IPS DF 4.7 (cell line): Measurements from ENCODE around the gene RASSF6.
A peak's percentile ranks its signal among the peaks of the same experiment; 100 is the strongest.
"Not testable (repeated sequence)": the region's sequence is repeated elsewhere in the genome, so short reads cannot be mapped to it uniquely, and the experiment has no call there.

Experiments
- DNase-seq: peaks from one replicate; pipeline ENCODE4 v3.0.0-alpha.2; 2013; ENCODE audit warnings: low spot score; ENCODE audit errors: extremely low read depth

The RASSF6 gene

GRCh38 chr4:73583666-73584065 lies 36.6 kb downstream of the RASSF6 start:
- DNase-seq = no peak

DNA sequence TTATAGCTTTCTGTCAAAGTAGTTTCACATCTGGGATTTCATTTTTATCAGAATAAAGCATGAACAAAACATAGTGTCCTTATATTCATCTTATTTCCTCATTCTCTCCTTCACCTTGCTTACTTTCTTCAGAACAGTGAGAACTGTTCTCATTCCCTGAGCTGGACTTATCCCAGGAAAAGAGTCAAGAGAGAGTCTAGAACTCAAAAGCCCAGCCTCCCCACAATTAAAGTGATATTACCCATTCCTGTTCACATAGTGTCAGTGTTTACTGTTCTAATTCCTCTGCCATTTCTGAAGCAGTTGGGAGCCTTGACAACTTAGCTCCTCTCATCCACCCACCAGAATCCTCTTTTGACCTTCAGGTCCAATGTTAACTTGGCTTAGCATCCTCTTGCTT lies 42.9 kb downstream of the RASSF6 start:
- no peak for DNase-seq

GRCh38 chr4:73576381-73576780 lies 43.9 kb downstream of the RASSF6 start:
- DNase-seq = no peak

GRCh38 chr4:73575660-73576059 lies 44.6 kb downstream of the RASSF6 start:
- DNase-seq = no peak

- peak; percentile 89 for DNase-seq
Observed at GRCh38 chr4:73573794-73574528, 46.3 kb downstream of the RASSF6 start.

DNA sequence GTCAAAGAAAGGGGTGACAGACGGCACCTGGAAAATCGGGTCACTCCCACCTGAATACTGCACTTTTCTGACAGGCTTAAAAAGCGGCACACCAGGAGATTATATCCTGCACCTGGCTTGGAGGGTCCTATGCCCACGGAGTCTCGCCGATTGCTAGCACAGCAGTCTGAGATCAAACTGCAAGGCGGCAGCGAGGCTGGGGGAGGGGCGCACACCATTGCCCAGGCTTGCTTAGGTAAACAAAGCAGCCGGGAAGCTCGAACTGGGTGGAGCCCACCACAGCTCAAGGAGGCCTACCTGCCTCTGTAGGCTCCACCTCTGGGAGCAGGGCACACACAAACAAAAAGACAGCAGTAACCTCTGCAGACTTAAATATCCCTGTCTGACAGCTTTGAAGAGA lies 69.4 kb downstream of the RASSF6 start:
- not testable (repeated sequence) for DNase-seq

DNA sequence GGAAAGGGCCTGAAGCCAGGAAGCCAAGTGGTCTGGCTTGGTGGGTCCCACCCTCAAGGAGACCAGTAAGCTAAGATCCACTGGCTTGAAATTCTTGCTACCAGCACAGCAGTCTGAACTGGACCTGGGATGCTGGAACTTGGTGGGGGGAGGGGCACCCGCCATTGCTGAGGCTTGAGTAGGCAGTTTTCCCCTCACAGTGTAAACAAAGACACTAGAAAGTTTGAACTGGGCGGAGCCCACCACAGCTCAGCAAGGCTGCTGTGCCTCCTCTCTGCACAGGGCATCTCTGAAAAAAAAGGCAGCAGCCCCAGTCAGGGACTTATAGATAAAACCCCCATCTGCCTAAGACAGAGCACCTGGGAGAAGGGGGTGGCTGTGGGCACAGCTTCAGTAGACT lies 75.6 kb downstream of the RASSF6 start:
- no peak for DNase-seq

DNA sequence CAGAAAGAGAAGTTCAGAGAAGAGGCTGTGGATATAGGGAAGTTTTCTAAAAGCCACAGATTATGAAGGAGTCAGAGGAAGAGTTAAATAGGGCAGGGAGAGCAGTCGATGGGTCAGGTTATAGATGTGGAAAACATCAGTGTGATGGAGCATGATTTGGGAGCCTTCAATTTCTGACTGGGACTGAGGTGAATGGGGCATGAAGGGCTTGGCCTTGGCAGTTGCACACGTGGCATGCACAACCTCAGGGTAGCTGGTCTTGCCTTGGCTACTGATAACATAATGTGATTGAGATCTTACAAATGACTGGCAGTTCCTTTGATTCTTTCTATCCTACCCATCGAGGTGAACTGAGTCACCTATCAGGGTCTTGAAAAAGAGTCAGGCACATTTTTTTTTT lies 79.0 kb downstream of the RASSF6 start:
- no peak for DNase-seq

DNA sequence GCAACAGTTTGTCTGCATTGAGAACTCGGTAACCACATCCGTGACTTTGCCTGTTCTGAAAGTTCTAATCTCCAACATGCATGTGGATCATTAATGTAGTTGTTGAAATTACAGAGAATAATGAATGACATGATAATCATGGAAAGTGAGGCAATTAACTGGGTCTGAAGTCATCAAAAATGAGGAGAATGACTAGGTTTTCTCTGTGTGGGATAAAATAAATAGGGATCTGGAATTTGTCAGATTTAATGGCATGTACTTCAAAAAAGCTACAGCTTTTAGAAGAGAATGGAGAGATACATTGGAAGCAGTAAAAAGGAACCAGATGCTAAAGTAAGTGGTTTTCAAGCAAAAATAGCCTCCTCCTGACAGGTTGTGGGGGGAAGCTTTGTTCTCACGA lies 79.4 kb downstream of the RASSF6 start:
- DNase-seq = no peak

GRCh38 chr4:73539386-73539785 lies 80.8 kb downstream of the RASSF6 start:
- DNase-seq = no peak

DNA sequence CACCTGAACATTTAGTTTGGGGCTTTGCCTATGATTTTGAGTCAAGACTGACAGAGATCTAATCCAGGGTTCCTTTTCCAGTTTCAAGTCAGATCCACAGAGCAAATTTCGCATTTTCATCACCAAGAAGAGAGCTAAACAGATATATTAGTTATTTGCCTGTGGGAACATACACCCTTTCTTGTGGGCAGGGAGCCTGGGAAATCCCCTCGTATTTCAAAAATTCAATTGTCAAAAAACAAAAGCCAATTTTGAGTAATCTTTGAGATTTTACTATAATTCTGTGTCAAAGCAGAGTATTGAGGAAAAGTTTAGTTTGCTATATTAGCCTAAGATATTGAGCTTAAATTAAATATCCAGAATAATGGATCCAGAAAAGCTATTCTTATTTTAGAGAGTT lies 82.1 kb downstream of the RASSF6 start:
- no peak for DNase-seq

DNA sequence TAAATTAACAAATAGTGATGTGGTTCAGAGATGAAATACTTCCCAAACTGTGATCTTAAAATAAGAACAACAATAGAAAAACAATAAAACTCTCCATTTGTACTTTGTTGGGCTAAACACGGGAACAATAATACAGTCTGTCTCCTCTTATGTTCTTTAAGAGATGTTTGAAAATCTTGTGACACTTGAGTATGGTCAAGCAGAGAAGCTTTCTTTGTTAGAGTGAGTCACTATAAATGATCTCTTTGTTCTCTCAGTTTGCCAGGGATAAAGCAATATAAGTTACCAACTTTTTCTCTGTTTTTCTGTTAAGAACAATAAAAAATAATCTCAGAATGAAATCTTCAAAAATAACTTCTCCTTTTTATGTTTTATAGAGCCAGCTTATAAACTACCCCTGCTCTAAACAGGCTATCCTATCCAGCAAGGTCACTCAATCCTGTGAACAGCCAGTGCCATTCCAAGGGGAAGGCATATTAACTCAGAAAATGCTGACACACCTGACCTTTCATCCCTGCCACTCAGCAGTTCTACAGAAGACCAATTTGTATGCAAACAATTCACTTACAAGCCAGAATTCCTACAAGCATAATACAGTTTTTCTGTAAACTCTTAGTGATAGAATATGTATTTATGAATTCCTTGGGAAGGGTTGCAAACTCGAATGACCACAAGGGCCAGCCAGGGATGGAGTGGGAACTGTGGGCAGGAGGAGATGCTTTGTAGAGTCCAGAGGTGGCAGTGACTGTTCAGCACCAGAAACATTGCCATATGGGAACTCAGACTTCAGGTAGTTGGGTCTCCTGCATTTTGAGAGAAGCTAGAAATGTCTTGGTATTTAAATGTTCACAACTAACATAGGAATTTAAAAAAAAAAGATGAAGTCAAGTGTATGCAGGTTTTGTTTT lies 86.5 kb downstream of the RASSF6 start:
- no peak for DNase-seq

GRCh38 chr4:73528171-73528570 lies 92.1 kb downstream of the RASSF6 start:
- DNase-seq = no peak

GRCh38 chr4:73527196-73527595 lies 93.0 kb downstream of the RASSF6 start:
- no peak for DNase-seq

GRCh38 chr4:73525611-73526010 lies 94.6 kb downstream of the RASSF6 start:
- no peak for DNase-seq

DNA sequence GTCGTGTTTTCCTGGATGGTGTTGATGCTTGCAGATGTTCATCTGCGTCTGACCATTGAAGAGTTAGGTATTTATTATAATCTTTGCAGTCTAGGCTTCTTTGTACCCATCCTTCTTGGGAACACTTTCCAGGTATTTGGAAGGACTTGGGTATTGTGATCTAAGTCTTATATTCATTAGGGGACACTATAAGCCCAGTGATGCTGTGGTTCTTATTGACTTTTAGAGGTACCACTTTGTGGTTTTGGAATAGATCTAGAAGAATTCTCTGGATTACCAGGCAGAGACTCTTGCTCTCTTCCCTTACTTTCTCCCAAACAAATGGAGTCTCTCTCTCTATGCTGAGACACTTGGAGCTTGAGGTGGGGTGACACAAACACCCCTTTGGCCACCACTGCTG lies 97.1 kb downstream of the RASSF6 start:
- no peak for DNase-seq
